ENCODE measurements around the gene GREM2. TPM values are rescaled to one million over a fixed set of nuclear protein-coding genes. Genes with fewer than 3 reads are reported as not detected.

The GREM2 gene
- polyA plus RNA-seq, 1 donor from 2014 or later = 0.85 TPM

GRCh38 chr1:240619906-240620621, 8.1 kb upstream of the GREM2 start:
- no peak overlapping the region for H3K4me2 ChIP-seq (ENCODE audit: low read length)
- no peaks in the 10 kb centered on the region for H3F3A ChIP-seq (ENCODE audit: insufficient read depth, low read length, poor library complexity, severe bottlenecking)
- H3K4me3 ChIP-seq (ENCODE audit: low read length) = no peak overlapping the region
- H3K79me2 ChIP-seq (replicated peaks; ENCODE audit: insufficient read depth, low read length) = no peaks in the 10 kb centered on the region
- no peaks in the 10 kb centered on the region for H3K9me3 ChIP-seq (ENCODE audit: low read length)
- TF ChIP-seq TAF1 (IDR thresholded peaks at IDR 0.05; ENCODE audit: low read depth) (no peak), CTCF (IDR thresholded peaks at IDR 0.05; ENCODE audit: poor library complexity, severe bottlenecking) (no peak), POLR2AphosphoS5 (IDR thresholded peaks at IDR 0.05) (no peak), MXI1 (conservative IDR thresholded peaks at IDR 0.05; ENCODE audit: poor library complexity, severe bottlenecking) (no peak), EP300 (conservative IDR thresholded peaks at IDR 0.05; ENCODE audit: poor library complexity, severe bottlenecking) (no peak), SMC3 (conservative IDR thresholded peaks at IDR 0.05; ENCODE audit: poor library complexity) (no peak), REST (IDR thresholded peaks at IDR 0.05; ENCODE audit: borderline replicate concordance) (no peak), RAD21 (conservative IDR thresholded peaks at IDR 0.05) (no peak), EZH2 (IDR thresholded peaks at IDR 0.05; ENCODE audit: borderline replicate concordance, insufficient read depth, low read length, poor library complexity, severe bottlenecking) (no peak)
- H3K27me3 ChIP-seq (ENCODE audit: insufficient read depth, low read depth, low read length) = no peaks in the 10 kb centered on the region
- no peaks in the 10 kb centered on the region for H4K20me1 ChIP-seq (ENCODE audit: insufficient read depth)
- no peak overlapping the region for H3K9ac ChIP-seq (ENCODE audit: low read length)
- no peaks in the 10 kb centered on the region for H3K36me3 ChIP-seq (ENCODE audit: insufficient read depth, low read length)
- H3K27ac ChIP-seq (ENCODE audit: low read length) = no peak overlapping the region
- H3K9me2 ChIP-seq (ENCODE audit: insufficient read depth, low read length) = no peaks in the 10 kb centered on the region
- no peak overlapping the region for H2AFZ ChIP-seq (ENCODE audit: low read depth, low read length)

GRCh38 chr1:240619357-240619756, 7.4 kb upstream of the GREM2 start:
- Histone ChIP-seq H3K9ac (ENCODE audit: low read length) (no peak overlapping the region), H4K20me1 (ENCODE audit: insufficient read depth) (no peaks in the 10 kb centered on the region), H3K27me3 (ENCODE audit: insufficient read depth, low read depth, low read length) (no peaks in the 10 kb centered on the region), H3K36me3 (ENCODE audit: insufficient read depth, low read length) (no peaks in the 10 kb centered on the region), H3K9me2 (ENCODE audit: insufficient read depth, low read length) (no peaks in the 10 kb centered on the region), H2AFZ (ENCODE audit: low read depth, low read length) (no peak overlapping the region), H3K27ac (ENCODE audit: low read length) (no peak overlapping the region), H3K4me3 (ENCODE audit: low read length) (no peak overlapping the region), H3K9me3 (ENCODE audit: low read length) (no peaks in the 10 kb centered on the region), H3K79me2 (replicated peaks; ENCODE audit: insufficient read depth, low read length) (no peaks in the 10 kb centered on the region), H3K4me2 (ENCODE audit: low read length) (no peak overlapping the region), H3F3A (ENCODE audit: insufficient read depth, low read length, poor library complexity, severe bottlenecking) (no peaks in the 10 kb centered on the region)
- TF ChIP-seq EZH2 (IDR thresholded peaks at IDR 0.05; ENCODE audit: borderline replicate concordance, insufficient read depth, low read length, poor library complexity, severe bottlenecking) (no peak), TAF1 (IDR thresholded peaks at IDR 0.05; ENCODE audit: low read depth) (no peak), SMC3 (conservative IDR thresholded peaks at IDR 0.05; ENCODE audit: poor library complexity) (no peak), REST (IDR thresholded peaks at IDR 0.05; ENCODE audit: borderline replicate concordance) (no peak), EP300 (conservative IDR thresholded peaks at IDR 0.05; ENCODE audit: poor library complexity, severe bottlenecking) (no peak), CTCF (IDR thresholded peaks at IDR 0.05; ENCODE audit: poor library complexity, severe bottlenecking) (no peak), RAD21 (conservative IDR thresholded peaks at IDR 0.05) (no peak), POLR2AphosphoS5 (IDR thresholded peaks at IDR 0.05) (no peak), MXI1 (conservative IDR thresholded peaks at IDR 0.05; ENCODE audit: poor library complexity, severe bottlenecking) (no peak)
